Keratinocyte (primary cell): ENCODE measurements around the gene MYH10. TPM values are rescaled to one million over a fixed set of nuclear protein-coding genes. Genes with fewer than 3 reads are reported as not detected.

Source experiments
- DNase-seq: peaks from one replicate; pipeline ENCODE4 v3.0.0-alpha.2; 2011; ENCODE audit warnings: low read depth, missing footprints, low spot score
- FAIRE-seq: peaks from 2 replicates; lab custom pipeline; 2011; peaks lifted over from hg19 to GRCh38; lab: Jason Lieb, UNC
- H2AFZ ChIP-seq: 2 replicates; pipeline ENCODE4 v1.6.0; 2012; ENCODE audit warnings: low read length, control low read depth, inconsistent platforms; ENCODE audit not compliant: control insufficient read depth
- H3K27ac ChIP-seq: 2 replicates; pipeline ENCODE4 v1.5.1; 2011; ENCODE audit warnings: low read length; ENCODE audit not compliant: control insufficient read depth, insufficient read depth
- H3K27me3 ChIP-seq: 3 replicates; pipeline ENCODE4 v1.6.0; 2011; ENCODE audit warnings: low read length; ENCODE audit not compliant: control insufficient read depth, insufficient read depth; ENCODE audit errors: extremely low read depth
- H3K36me3 ChIP-seq, 2 experiments: 2 replicates in 1 of 2; 3 replicates in 1 of 2; pipeline ENCODE4 v1.5.1; 2011; ENCODE audit warnings: low read length in 2 of 2, mild to moderate bottlenecking in 1 of 2; ENCODE audit not compliant: control insufficient read depth in 2 of 2, insufficient read depth in 2 of 2; ENCODE audit errors: extremely low read depth in 1 of 2
- H3K4me1 ChIP-seq: 3 replicates; pipeline ENCODE4 v1.5.1; 2011; ENCODE audit warnings: low read length; ENCODE audit not compliant: control insufficient read depth, insufficient read depth; ENCODE audit errors: extremely low read depth
- H3K4me2 ChIP-seq: 3 replicates; pipeline ENCODE4 v1.6.0; 2011; ENCODE audit warnings: low read depth, low read length; ENCODE audit not compliant: control insufficient read depth, insufficient read depth; ENCODE audit errors: extremely low read depth
- H3K4me3 ChIP-seq, 3 experiments: fragments of 200-600 bp in 1 of 3; sonication (generic) in 1 of 3; 2 replicates in 2 of 3; 3 replicates in 1 of 3; pipeline ENCODE4 v1.5.1; 2011 to 2016; ENCODE audit warnings: low read length in 3 of 3, mild to moderate bottlenecking in 3 of 3, control low read depth in 2 of 3, inconsistent platforms in 1 of 3, low read depth in 1 of 3, mixed read lengths in 1 of 3, mixed run types in 1 of 3, moderate library complexity in 1 of 3; ENCODE audit not compliant: control insufficient read depth in 2 of 3, insufficient read depth in 2 of 3; ENCODE audit errors: extremely low read depth in 1 of 3
- H3K79me2 ChIP-seq: 2 replicates; pipeline ENCODE4 v1.6.0; 2012; ENCODE audit warnings: low read length; ENCODE audit not compliant: control insufficient read depth, insufficient read depth
- H3K9ac ChIP-seq: 3 replicates; pipeline ENCODE4 v1.6.0; 2011; ENCODE audit warnings: low read length; ENCODE audit not compliant: control insufficient read depth, insufficient read depth; ENCODE audit errors: extremely low read depth
- H3K9me1 ChIP-seq: 3 replicates; pipeline ENCODE4 v1.6.0; 2011; ENCODE audit warnings: low read length; ENCODE audit not compliant: control insufficient read depth, insufficient read depth; ENCODE audit errors: extremely low read depth
- H3K9me3 ChIP-seq: 2 replicates; pipeline ENCODE4 v1.5.1; 2012; ENCODE audit warnings: low read depth, low read length; ENCODE audit not compliant: control insufficient read depth
- H4K20me1 ChIP-seq: 3 replicates; pipeline ENCODE4 v1.6.0; 2011; ENCODE audit warnings: low read length; ENCODE audit not compliant: control insufficient read depth, insufficient read depth; ENCODE audit errors: extremely low read depth
- CTCF ChIP-seq, 3 experiments: IDR thresholded peaks in 1 of 3; conservative IDR thresholded peaks in 1 of 3; optimal IDR thresholded peaks in 1 of 3; 2 replicates in 2 of 3; 3 replicates in 1 of 3; pipeline versions ENCODE3 to v1.5.1; 2011; ENCODE audit warnings: low read length in 3 of 3, mild to moderate bottlenecking in 3 of 3, moderate library complexity in 2 of 3, control low read depth in 1 of 3, inconsistent platforms in 1 of 3; ENCODE audit not compliant: insufficient read depth in 2 of 3; ENCODE audit errors: extremely low read depth in 1 of 3
- EZH2 ChIP-seq: IDR thresholded peaks from one replicate; pipeline ENCODE4 v1.6.1; 2012; ENCODE audit warnings: inconsistent platforms, mild to moderate bottlenecking, low read length, moderate library complexity
- dilution Hi-C: fragments of 300-500 bp; cut with MboI; formaldehyde crosslinking; loops from one replicate; pipeline ENCODE4 v1.7.0; 2020; ENCODE audit warnings: low sequenced_read_pairs; ENCODE audit not compliant: extremely low pct_ligation_motif_present
- polyA plus RNA-seq, 5 experiments: library from polyadenylated mRNA; depleted of rRNA in 3 of 5; stranded (reverse) in 3 of 5; stranded (forward) in 1 of 5; unstranded in 1 of 5; fragments of >200 nt; gene quantifications; 1 replicate in 1 of 5; 2 replicates in 3 of 5; 3 replicates in 1 of 5; pipeline versions ENCODE4 v1.2.1 to v1.2.3, GENCODE V29; 2011 to 2012; ENCODE audit warnings: missing spikeins in 2 of 5, low read depth in 1 of 5, low replicate concordance in 1 of 5

Gene MYH10
- polyA plus RNA-seq, 1 donor (not counting 4 experiments of a cell fraction or from before 2014, with no cell fraction given): 21.2 TPM

GRCh38 chr17:8649157-8650118 lies 18.9 kb upstream of the MYH10 start:
- dilution Hi-C loops: loop anchor here (25.0 kb wide), 1 partner anchor 88 kb away; the partner anchor contains the start of gene CCDC42
- FAIRE-seq: no peak
- H3K4me2 ChIP-seq: no peak overlapping the region
- no peak for TF ChIP-seq EZH2
- TF ChIP-seq CTCF (optimal IDR thresholded peaks at IDR 0.05 in 1 of 3, IDR thresholded peaks at IDR 0.05 in 1 of 3, conservative IDR thresholded peaks at IDR 0.05 in 1 of 3; ENCODE audit: extremely low read depth in 1 of 3, insufficient read depth in 2 of 3, low read length in 3 of 3): no peak
- H3K27me3 ChIP-seq: no peaks in the 10 kb centered on the region
- no peaks in the 10 kb centered on the region for H3K9me3 ChIP-seq
- H3K9me1 ChIP-seq: no peaks in the 10 kb centered on the region
- H3K4me1 ChIP-seq: no peaks in the 10 kb centered on the region
- H3K9ac ChIP-seq: no peak overlapping the region
- H3K4me3 ChIP-seq: no peak overlapping the region
- H3K36me3 ChIP-seq: no peaks in the 10 kb centered on the region
- no peak for DNase-seq
- H3K79me2 ChIP-seq: no peaks in the 10 kb centered on the region
- no peak overlapping the region for H3K27ac ChIP-seq
- no peak overlapping the region for H2AFZ ChIP-seq
- no peaks in the 10 kb centered on the region for H4K20me1 ChIP-seq

- Histone ChIP-seq H3K9me3 (no peaks in the 10 kb centered on the region), H3K4me3 (no peak overlapping the region), H3K4me1 (no peaks in the 10 kb centered on the region), H3K79me2 (no peaks in the 10 kb centered on the region), H3K27ac (no peak overlapping the region), H2AFZ (no peak overlapping the region), H3K9ac (no peak overlapping the region), H4K20me1 (no peaks in the 10 kb centered on the region), H3K9me1 (no peaks in the 10 kb centered on the region), H3K36me3 (no peaks in the 10 kb centered on the region), H3K4me2 (no peak overlapping the region), H3K27me3 (peaks cover 5% of the 10 kb centered on the region)
- dilution Hi-C loops: loop anchor here (25.0 kb wide), 1 partner anchor 89 kb away; the partner anchor contains the start of gene CCDC42
- FAIRE-seq (no peak), DNase-seq (no peak)
- no peak for TF ChIP-seq EZH2
- TF ChIP-seq CTCF (optimal IDR thresholded peaks at IDR 0.05 in 1 of 3, IDR thresholded peaks at IDR 0.05 in 1 of 3, conservative IDR thresholded peaks at IDR 0.05 in 1 of 3; ENCODE audit: extremely low read depth in 1 of 3, insufficient read depth in 2 of 3, low read length in 3 of 3): no peak
These were observed 17.4 kb upstream of the MYH10 start for GRCh38 chr17:8647956-8648355.
